Measurements from ENCODE around the gene OSBP2.
"Not testable (repeated sequence)": the region's sequence is repeated elsewhere in the genome, so short reads cannot be mapped to it uniquely, and the experiment has no call there.

Gene OSBP2

GRCh38 chr22:30763815-30764673 is 69.4 kb downstream of the OSBP2 start:
- DNase-seq (peak; percentile 41), ATAC-seq (no peak)

GRCh38 chr22:30767661-30768060 is 73.0 kb downstream of the OSBP2 start:
- no peak for DNase-seq
- ATAC-seq: no peak

GRCh38 chr22:30770716-30771115 is 76.0 kb downstream of the OSBP2 start:
- DNase-seq: no peak
- no peak for ATAC-seq

GRCh38 chr22:30773919-30774318 is 79.2 kb downstream of the OSBP2 start:
- DNase-seq (no peak), ATAC-seq (no peak)

GRCh38 chr22:30774566-30774965 is 79.9 kb downstream of the OSBP2 start:
- no peak for ATAC-seq
- DNase-seq: no peak

GRCh38 chr22:30776476-30776875 is 81.8 kb downstream of the OSBP2 start:
- ATAC-seq: no peak
- no peak for DNase-seq

GRCh38 chr22:30777146-30777545 is 82.5 kb downstream of the OSBP2 start:
- not testable (repeated sequence) for ATAC-seq, DNase-seq

GRCh38 chr22:30777587-30777986 is 82.9 kb downstream of the OSBP2 start:
- ATAC-seq: no peak
- no peak for DNase-seq

GRCh38 chr22:30778261-30778660 is 83.6 kb downstream of the OSBP2 start:
- no peak for ATAC-seq

GRCh38 chr22:30780026-30780425 is 85.4 kb downstream of the OSBP2 start:
- ATAC-seq (no peak), DNase-seq (no peak)

More at GRCh38 chr22:30778261-30778660, 83.6 kb downstream of the OSBP2 start:
- DNase-seq: no peak

- no peak for ATAC-seq
- no peak for DNase-seq
Measured at GRCh38 chr22:30781271-30781875, 86.7 kb downstream of the OSBP2 start.

GRCh38 chr22:30782613-30783012 is 87.9 kb downstream of the OSBP2 start:
- DNase-seq (no peak), ATAC-seq (no peak)

GRCh38 chr22:30783021-30783420 is 88.3 kb downstream of the OSBP2 start:
- DNase-seq (no peak), ATAC-seq (no peak)

GRCh38 chr22:30785527-30785926 is 90.9 kb downstream of the OSBP2 start:
- no peak for ATAC-seq
- no peak for DNase-seq

GRCh38 chr22:30790366-30790765 is 95.7 kb downstream of the OSBP2 start:
- DNase-seq (no peak), ATAC-seq (no peak)

- DNase-seq (no peak), ATAC-seq (no peak)
Measured at GRCh38 chr22:30792456-30792855, 97.8 kb downstream of the OSBP2 start.

GRCh38 chr22:30795118-30795517 is 100.4 kb downstream of the OSBP2 start:
- ATAC-seq (no peak), DNase-seq (no peak)

GRCh38 chr22:30801695-30802094 is 107.0 kb downstream of the OSBP2 start:
- ATAC-seq: no peak
- DNase-seq: no peak

GRCh38 chr22:30802202-30803166 is 107.8 kb downstream of the OSBP2 start:
- ATAC-seq: peak; percentile 97
- DNase-seq: peak; percentile 79

- DNase-seq (no peak), ATAC-seq (no peak)
Measured at GRCh38 chr22:30803679-30804078, 109.0 kb downstream of the OSBP2 start.

- no peak for DNase-seq
- no peak for ATAC-seq
Measured at GRCh38 chr22:30804626-30805025, 110.0 kb downstream of the OSBP2 start.

GRCh38 chr22:30806391-30806861 is 111.8 kb downstream of the OSBP2 start:
- ATAC-seq (no peak), DNase-seq (no peak)
